SH-SY5Y (cell line): ENCODE data around the gene UBE2J2.

Experiments
- GATA2 ChIP-seq: IDR thresholded peaks from 2 replicates; pipeline ENCODE4 v1.6.1; 2011; ENCODE audit warnings: mild to moderate bottlenecking, low read depth, low read length
- GATA3 ChIP-seq: IDR thresholded peaks from 2 replicates; pipeline ENCODE4 v1.6.1; 2011; ENCODE audit warnings: low read depth, mild to moderate bottlenecking, low read length, moderate library complexity

Gene UBE2J2

DNA sequence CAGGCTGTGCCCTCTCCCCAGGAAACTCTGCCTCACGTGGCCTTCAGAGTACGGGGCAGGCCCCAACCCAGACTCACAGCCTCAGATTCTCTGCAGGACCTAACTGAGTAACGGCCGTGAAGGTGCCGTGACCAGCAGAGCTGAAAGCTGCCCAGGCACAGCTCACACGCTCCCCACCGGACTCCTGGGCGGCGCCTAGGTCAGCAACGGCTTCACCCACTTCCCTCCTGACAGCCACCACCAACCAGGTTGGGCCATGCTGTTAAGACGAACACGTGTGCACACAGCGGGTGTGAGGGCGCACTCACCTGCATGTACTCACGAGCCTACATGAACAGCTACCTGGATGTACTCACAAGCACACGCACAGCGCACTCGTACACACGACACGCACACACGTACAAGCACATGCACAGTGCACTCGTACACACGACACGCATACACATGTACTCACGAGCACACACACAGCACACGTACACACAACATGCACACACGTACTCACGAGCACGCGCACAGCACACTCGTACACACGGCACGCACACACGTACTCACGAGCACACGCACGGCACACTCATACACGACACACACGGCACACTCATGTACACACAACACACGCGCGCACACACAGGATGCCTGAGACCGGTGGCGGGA lies 51.0 kb downstream of the UBE2J2 start:
- TF ChIP-seq GATA2 (no peak), GATA3 (no peak)

DNA sequence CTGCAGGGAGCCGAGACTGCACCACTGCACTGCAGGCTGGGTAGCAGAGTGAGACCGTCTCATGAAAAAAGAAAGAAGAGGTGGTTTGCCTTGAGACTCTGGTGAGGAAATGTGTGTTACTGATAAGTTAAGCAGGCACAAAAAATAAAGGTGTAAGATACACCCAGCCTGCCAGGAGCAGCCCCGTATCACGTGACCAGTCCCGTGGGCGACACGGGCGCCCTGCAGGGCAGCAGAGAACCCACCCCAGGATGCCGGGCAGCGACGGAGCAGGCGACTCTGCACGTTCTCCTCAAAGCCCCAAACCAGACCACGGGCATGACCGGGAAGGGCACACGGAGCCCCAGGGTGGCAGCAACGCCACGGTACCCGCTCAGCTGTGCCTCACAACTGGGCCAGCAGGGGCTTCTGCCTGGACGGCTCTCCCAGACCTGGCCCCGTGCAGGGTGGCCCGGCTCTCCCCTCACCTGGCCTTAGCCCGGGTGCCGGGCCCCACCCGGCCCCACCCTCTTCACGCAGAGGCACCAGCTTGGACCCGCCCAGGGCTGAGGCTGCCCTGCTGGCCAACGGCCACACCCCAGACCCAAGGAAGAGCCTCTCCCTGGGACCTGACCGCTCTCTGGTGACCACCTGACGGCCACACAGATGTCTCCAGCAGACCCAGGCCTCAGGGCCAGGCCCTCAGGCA lies 51.6 kb downstream of the UBE2J2 start:
- TF ChIP-seq GATA2 (no peak), GATA3 (no peak)

DNA sequence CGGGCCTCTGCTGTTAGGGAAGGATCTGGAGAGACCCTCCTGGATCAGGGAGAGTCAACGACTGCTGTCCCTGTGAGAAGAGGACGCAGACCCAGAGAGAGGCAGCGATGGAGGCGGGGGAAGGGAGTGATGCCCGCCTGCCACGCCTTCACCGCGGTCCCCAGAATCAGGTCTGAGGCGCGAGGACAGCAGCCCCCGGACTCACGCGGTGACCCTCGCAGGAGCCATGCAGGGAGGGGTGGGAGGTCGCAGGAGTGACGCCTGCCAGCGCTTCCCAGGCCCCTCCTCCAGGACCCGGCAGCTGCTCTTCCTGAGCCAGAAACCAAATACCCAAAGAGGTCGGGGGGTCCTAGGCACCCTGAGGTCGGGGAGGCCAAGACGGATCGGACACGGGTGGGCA lies 53.5 kb downstream of the UBE2J2 start:
- TF ChIP-seq GATA2 (no peak), GATA3 (no peak)

DNA sequence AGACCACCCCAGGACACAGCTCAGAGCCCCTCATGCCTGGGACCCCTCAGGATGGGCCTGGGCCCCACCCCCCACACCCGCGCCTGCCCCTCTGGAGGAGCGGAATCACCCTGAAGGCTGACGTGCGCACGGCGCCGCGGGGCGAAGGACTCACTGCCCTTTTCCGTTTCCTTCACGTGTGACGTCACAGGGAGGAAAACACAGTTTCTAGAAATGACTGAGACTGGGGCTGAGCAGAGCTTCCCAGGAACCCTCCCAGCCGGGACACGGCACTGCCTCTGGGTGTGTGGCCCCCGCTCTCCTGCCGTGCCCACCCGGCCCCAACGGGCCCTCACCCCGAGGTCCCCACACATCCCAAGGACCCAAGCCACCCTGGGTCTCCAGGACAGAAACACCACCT lies 54.3 kb downstream of the UBE2J2 start:
- TF ChIP-seq GATA3, result no peak
- TF ChIP-seq GATA2, result no peak

DNA sequence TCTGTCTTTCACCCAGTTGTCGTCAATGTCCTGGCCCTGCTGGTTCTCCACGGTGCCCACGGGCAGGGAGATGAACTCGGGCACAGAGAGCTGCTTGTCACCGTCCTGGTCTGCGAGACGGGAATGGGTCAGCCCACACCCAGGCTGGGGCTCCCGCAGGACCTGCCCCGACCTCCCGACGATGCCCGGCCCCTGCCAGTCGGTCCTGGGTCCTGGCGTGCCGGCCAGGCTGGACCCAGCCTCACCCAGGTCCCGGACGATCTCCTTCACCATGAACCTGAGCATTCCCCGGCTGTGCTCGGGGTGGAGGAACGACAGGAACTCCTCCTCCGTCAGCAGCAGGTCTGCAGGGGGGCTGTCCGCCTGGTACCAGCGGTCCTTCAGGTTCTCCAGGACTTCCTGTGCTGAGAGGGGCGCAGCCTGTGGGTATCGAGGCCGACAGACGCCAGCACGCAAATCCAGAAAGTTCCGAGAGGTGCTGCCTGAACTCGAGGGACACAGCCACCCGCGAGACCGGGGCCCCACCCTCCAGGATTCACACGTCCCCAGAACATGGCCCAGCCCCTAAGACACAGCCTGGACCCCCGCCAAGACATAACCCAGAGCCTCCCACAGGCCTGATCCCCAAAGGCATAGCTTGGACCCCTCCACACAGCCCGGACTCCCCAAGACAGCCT lies 55.0 kb downstream of the UBE2J2 start:
- TF ChIP-seq GATA2, result no peak
- TF ChIP-seq GATA3, result no peak

DNA sequence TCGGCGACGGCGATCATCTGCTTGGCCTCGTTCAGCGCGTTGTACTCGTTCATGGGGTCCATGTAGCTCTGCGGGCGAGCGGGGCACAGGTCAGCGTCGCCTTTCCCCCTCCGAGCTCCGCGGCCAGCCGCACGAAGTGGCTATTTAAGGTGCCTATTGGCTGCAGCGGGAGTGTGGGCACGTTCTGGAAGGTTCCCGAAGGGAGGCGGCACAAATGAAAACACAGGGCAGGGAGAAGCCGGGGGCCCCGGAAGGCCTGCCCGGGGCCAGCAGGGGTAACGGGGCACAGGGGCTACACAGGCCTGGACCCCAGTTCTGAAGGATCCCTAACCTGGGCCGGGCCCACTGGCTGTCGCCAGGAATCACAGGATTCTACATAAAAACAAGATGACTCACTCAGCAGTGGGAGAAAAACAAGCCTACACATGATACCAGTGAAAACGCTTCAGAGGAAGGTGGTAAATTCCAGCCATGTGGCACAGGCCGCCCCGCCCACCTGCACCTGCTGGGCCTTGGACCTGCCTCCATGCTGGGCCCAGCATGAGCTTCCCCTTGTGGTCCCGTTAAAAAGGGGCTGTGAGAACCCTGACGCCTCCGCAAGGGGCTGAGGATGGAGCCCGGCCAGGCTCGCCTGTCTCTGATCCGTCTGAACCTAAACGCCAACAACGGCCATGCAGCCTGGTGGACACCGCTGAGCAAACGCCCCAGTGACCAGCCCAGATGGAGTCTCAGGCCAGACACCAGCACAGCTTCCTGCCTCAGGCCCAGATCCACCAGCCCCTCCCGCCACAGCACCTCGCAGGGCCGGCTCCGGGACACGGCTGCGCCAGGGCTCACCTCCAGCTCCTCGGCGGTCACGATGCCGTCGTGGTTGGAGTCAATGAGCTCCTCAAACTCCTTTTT lies 55.8 kb downstream of the UBE2J2 start:
- TF ChIP-seq GATA2 (no peak), GATA3 (no peak)

DNA sequence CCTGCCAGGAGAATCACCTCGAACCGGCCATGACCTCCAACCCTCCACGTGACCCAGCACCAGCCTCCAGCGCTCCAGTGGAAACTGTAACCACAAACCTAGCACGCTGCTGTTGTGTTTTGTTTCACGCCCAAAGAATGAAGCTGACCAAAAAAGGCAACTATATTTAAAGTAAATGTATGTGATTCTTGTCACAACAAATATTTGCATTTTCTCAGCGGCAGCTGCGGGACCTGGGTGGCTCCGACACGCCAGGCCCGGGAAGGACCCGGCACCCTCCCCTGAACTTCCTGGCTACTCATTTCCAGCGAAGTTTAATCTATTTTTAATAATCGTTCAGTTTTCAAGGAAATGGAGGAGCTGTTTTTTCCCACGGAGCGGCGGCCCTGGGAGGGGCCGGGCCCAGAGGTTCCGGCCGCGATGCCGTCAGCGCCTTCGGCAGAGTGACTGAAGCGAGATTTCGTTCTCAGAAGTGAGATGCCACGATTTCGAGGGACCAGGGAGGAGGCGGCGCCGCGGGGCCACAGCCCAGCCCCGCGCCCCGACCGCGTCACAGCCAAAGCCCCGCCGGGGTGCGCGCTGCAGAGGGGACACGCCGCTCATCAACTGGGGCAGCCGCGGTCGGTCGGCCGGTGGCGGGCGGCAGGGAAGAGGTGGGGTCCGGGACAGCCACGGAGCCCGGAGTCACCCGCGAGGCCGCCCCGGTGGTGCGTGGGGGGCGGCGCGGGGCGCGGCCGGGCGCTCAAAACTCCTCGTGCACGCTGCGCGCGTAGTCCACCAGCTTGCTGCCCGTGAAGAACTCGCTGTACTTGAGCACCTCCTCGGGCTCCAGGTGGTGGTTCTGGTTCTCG lies 56.7 kb downstream of the UBE2J2 start:
- TF ChIP-seq GATA2 (no peak), GATA3 (no peak)

DNA sequence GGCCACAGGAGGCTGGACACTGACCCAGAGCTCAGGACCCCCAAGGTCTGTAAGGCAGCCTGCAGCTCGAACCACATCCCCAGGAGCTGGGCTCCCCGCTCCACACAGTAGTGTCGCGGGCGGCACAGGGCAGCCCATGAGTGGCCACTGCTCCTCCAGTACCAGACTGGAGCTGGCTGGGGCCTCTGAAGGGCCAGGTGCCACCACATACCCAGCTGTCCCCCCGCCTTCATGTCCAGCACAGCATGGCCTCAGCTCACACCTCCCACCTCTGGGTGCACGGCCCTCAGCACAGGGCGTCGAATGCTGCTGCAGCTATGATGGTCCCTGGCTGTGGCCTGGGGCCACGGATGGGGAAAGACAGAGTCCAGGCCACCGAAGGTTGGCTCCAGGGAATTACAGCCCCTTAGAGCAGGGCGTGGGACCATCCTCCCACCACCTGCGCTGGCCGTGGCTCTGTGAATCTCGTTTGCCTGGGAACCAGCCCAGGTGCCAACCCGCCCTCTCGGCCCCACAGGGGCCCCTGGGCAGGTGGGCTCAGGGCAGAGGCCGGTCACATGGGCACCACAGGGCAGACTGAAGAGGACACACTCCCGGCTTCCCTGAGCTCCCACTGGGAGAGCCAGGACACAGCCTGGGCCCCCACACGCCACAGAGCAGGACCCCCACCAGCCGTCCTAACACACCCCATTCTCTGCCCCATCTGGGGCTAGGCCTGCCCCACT lies 57.6 kb downstream of the UBE2J2 start:
- TF ChIP-seq GATA2 (no peak), GATA3 (no peak)

DNA sequence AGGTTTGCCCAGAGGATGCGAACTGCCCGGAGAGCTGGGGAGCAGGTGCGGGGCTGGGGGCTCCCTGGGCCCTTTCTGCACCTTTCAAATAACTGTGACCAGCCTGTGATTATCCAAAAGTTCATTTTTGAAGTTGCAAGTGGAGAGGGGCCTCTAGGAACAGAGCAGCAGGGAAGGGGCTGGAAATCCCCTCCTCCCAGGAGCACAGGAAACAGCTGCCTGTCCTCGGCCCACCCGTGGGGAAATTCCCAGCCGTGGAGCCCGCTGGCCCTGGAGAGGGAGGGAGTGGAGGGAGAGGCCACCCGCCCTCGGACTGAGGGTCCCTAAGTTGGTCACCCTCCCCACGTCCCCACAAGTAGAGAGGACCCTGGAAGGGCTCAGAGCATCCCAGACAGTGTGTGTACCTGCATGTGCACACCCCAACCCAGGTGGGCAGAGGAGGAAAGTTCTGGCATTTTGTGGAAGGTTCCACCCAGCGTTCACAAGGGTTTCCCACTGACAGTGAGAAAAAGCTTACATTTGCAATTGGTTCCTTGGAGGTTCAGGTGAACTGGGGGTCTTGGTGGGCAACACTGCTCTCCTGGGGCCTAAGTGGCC lies 58.5 kb downstream of the UBE2J2 start:
- TF ChIP-seq GATA3 (no peak), GATA2 (no peak)

DNA sequence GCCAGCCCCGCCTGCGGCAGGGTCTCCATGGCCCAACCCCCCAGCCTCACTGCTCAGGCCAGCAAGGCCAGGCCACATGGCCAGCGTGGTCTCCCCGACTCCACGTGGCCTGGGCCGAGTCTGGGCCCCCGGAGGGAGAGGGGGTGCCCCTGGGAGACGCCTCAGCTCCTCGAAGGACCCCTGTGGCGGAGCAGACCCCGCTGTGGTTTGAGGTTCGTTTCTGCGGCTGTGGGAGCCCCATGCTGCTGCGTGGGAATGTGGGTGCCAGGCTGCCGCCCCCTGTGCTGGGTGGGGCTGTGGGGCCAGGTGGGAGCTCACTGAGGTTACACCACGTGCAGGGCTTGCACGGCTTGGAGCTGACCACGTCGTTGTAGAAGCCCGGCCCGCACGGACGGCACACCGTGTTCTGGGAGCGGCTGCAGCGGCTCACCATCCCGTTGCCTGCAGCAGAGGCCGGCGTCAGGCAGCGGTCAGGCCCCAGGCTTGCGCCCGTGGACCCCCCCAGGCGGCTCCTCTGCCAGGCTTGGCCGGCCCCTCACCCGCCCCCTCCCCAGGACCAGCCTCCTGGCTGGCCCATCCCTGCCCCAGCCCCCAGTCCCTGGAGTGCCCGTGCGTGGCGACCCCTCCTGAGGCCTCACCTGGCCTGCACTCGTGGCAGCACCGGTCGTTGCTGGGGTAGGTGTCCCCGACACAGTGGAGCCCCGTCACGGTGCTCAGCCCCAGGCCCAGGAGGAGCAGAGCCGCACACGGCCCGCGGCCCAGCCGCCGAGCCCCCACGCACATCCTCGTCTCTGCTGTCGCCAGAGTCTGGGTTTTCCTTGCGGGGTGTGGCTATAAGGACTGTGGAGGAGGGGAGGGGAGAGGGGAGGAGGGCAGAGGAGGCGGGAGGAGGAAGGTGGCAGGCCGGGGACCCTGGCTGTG lies 60.0 kb downstream of the UBE2J2 start, which contains the start of gene TNFRSF4:
Gene TNFRSF4 (minus strand): TSS at position 809 of the 921 bp plus-strand sequence. CDS start 26 bp downstream, at position 783.
- no peak for TF ChIP-seq GATA2
- no peak for TF ChIP-seq GATA3

DNA sequence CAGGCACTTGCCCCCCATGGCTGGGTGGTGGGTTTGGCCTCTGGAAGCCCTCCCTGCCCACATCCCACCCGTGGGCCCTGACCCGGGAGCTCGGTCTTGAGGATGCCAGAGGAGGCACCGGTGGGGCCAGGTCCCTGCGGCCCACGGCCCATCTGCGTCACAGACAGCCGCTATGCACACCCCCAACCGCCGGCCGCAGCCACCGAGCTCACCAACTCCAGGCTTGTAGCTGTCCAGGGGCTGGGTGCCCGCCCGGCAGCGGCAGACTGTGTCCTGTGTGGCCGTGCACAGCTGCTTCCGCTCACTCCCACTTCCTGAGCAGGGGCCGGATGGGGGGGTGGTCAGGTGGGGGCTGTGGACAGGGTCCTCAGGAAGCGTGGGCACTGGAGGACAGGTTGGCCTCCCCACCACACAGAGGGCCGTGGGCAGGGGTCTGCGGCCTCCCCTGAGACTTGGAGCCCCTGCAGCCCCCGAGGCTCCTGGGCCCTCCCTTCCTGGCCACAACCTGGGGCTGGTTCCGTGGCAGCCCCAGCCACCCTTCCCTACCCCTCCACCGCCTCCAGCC lies 60.8 kb downstream of the UBE2J2 start:
- TF ChIP-seq GATA2 (no peak), GATA3 (no peak)
